Activated CD8-positive, alpha-beta memory T cell treated with anti-CD3 and anti-CD28 coated beads for 48 hours (primary cell): ENCODE results near the gene MYCBP.
"Not testable (repeated sequence)": the region's sequence is repeated elsewhere in the genome, so short reads cannot be mapped to it uniquely, and the experiment has no call there.

Source experiments
- DNase-seq, 3 experiments: peaks; one replicate each; pipeline ENCODE4 v3.0.0-alpha.2; 2020; ENCODE audit warnings: low read depth in 2 of 3, low spot score in 2 of 3

The MYCBP gene

DNA sequence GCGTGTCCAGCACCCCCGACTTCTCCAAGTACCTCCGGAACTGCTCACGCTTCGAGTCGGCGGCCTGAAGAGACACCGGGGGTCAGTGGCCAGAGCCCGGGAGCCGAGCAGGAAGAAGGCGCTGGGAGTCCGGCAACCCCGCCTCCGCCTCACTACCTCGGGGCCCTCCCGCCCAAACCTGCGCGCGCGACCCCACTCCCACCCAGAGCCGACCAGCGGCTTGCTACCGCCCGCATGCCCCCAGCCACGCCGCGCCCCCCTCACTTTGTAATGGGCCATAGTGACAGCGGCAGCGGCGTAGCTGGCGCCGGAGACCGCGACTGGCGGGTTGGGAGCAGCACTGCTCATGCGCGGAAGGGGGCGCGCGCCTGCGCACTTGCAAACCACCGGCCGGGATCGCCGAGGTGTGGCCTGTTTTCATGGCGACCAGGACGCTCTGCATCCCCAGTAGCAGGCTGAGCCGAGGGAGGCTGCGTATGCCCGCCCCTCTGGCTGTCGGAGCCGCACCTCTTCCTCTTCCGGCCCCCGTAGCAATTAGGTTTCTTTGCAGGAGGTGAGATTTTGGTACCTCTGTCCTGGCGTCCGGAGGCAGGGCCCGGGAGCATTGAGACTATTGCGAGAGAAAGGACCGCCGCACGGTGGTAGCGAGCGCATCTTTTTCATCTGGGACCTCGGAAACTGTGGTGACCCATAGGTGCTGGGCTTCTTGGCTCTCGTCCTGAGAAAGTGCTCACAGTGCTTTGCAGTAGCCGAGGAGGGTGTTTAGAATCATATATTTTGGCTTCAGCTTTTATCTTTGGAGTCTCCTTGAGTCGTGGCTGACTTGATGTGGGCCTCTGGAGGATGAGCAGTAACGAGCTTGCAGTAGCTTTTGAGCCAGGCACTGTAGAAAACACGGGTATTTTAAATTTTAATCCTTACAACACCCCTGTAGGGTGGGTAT lies at the start of gene MYCBP:
MYCBP (minus strand) TSS at position 322 of the 943 bp plus-strand sequence; CDS start at position 279, 43 bp downstream.
- peak; percentile 89 to 95 (median 94) for DNase-seq

DNA sequence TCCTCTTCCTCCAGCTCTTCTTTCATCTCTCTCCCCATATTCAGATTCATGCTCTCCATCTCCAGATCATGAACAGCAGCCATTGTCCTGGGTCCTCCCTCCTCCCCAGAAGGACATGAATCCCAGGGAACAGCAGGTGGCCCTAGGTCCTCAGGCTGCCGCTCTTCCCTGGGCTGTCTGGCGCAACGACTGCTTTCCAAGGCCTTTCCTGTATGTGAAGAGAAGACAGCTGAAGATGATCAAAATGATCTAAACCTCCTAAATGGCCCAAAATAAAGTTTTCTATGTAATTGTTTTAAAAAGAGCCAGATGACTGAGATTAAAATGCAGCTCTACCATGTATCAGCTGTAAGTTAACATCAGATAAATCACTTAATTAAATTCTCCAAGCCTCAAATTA lies 46.0 kb upstream of the MYCBP start:
- DNase-seq = no peak

GRCh38 chr1:38918568-38918967 lies 45.4 kb upstream of the MYCBP start:
- DNase-seq = no peak

DNA sequence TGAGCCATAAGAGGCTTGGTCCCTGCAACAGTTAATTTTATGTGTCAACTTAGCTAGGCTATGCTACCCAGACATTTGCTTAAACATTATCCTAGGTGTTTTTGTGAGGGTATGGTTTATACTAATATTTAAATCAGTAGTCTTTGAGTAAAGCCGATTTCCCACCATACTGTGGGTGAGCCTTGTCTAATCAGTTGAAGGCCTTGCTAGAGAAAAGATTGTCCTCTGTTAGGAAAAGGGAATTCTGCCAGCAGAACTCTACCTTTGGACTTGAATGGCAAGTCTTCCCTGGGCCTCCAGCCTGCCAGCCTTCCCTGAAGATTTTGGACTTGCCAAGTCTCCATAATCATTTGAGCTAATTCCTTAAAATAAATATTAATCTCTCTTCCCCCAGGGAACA lies 44.6 kb upstream of the MYCBP start:
- DNase-seq = no peak

DNA sequence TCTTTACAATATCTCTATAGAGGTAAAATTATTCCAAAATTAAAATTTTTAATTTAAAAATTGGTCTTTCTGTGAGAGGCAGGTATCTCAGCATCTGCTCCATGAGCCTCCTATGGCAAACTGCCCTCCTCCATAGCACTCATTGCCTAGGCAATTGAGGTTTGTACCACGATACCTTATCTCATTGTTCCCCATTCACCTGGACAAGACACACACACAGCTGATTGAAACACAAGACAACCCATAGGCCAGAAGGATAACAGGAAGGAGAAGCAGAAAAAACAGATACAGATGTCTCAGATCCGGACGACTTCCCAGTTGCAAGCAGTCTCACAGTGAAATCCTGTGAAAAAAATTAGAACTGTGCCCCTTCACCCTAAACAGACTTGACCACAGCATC lies 44.2 kb upstream of the MYCBP start:
- DNase-seq = no peak

GRCh38 chr1:38915352-38915948 lies 42.3 kb upstream of the MYCBP start:
- peak in 1 of 3 experiments; percentile 17 for DNase-seq

DNA sequence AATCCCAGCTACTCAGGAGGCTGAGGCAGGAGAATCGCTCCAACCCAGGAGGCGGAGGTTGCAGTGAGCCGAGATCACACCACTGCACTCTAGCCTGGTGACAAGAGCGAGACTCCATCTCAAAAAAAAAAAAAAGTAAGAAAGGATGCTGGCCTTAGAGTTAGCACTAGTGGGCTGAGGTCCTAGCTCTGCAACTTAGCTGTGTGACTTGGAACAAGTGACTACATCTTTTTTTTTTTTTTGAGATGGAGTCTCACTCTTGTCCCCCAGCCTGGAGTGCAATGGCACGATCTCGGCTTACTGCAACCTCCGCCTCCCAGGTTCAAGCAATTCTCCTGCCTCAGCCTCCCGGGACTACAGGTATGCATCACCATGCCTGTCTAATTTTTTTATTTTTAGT lies 41.8 kb upstream of the MYCBP start:
- not testable (repeated sequence) for DNase-seq

DNA sequence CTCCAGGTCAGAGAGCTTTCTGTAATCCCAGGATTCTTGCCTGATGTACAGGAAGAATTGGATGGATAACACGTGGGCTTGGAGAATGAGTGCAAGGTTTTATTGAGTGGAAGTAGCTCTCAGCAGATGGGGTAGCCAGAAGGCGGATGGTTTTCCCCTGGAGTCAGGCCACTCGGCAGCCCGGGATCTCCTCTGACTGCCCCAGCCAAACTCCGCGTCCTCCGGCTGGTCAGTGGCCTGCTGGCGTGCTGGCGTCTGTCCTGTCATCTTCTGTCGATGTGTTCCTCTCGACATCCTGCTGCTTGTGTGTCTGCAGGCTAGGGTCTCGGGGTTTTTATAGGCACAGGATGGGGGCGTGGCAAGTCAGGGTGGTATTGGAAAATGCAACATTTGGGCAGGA lies 35.7 kb upstream of the MYCBP start:
- no peak for DNase-seq

- DNase-seq = no peak
These were observed 32.8 kb upstream of the MYCBP start for GRCh38 chr1:38905985-38906384.

- no peak for DNase-seq
These were observed 26.4 kb upstream of the MYCBP start for GRCh38 chr1:38899560-38899959.

DNA sequence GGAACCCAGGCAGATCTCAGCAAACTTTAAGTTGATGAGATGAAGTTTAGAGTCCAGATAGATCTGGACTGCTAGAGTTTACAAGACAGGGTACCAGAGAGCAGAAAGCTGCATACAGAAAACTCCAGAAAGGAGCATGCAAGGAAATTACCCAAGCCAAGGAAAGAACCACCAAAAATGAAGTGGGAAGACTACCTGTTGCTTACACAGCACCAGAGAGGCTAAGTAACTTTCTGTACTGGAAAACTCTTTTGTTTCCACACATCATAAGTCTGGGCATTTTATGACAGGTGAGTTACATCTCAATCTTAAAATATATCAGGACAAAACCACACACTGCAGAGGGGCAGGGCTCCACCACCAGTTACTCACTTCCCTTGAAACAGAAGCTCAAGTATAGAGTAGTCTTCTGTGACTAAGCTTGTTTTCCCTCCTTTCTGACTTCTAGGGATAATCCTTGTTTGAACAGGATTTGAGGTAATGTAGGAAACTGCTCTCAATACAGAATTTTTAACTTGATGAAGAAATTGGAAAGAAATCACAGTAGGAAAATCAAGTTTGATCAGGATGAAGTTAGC lies 25.6 kb upstream of the MYCBP start:
- DNase-seq = no peak

- no peak for DNase-seq
These were observed 23.0 kb upstream of the MYCBP start for GRCh38 chr1:38896169-38896568.

DNA sequence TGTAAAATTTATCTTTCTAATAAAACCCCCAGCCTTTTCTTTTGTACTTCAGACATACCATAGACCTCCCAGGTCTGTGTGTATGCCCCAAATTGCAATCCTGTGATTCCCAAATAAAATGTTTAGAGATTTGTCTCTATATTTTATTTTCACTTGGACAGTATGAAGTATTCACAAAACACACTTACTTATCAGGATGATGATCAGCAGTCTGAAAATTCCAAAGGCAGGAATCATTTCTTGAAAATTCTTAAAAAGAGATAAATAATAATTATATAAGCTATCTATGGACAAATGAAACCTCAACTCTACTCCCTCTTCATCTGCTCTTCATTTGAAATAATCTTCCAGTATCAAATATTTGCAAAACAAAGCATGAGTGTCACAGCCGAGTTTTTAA lies 19.8 kb upstream of the MYCBP start:
- no peak for DNase-seq

- no peak for DNase-seq
These were observed 18.6 kb upstream of the MYCBP start for GRCh38 chr1:38891753-38892152.

DNA sequence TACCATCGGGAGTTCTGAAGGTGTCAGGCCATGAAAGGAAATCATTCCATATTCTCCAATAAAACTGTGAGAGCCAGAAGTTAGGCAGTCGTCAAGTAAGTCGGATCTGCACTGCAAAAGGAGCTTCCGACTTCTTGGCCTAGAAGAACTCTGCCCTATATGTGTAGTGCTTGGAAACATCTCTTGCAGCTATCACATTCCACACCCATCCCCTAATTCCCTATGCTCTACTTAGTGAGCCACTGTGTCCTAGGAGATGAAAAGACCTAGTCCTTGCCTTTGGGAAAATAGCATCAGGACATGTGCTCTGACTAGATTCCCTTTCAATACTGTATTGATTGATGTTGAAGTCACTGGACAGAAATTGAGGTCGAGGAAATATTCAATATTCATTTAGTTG lies 16.4 kb upstream of the MYCBP start:
- no peak for DNase-seq

GRCh38 chr1:38888423-38889333 lies 15.5 kb upstream of the MYCBP start:
- DNase-seq = no peak

DNA sequence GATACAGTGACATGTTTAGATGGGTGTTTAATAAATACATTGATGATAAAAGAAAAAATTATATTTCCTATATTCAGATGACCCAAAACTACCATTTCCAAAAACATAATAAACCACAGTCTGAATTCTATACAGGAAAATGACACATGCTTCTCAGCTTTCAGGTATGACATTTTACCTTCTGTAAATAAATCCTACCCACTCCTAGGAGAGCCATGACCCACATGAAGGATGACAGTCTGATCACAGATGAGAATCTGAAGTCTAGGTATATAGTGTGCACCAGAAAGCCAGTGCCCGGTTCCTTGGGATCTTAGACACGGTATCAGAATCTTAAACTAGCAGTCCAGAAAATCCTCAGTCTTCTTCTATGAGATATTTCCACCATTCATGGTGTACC lies 11.9 kb upstream of the MYCBP start:
- DNase-seq = no peak

DNA sequence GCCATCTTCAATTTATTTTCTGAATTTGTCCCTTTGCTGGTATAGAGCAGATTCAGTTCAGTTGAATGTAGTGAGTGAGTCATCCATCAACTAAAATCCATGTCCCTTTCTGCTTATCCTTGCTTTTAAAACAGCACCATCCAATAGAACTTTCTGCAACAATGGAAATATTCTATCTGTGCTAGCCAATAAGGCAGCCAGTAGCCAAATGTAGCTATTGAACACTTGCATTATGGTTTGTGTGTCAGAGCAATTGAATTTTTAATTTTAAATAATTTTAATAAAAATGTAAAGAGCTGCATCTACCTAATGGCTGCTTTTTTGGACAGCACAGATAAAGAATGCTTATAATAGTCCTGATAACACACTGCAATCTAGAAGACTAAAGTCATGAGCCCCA lies 8.3 kb upstream of the MYCBP start, which contains the start of gene GJA9:
GJA9 (minus strand) TSS at position 101 of the 400 bp plus-strand sequence. CDS start 5,489 bp downstream, outside the sequence.
- DNase-seq = no peak

DNA sequence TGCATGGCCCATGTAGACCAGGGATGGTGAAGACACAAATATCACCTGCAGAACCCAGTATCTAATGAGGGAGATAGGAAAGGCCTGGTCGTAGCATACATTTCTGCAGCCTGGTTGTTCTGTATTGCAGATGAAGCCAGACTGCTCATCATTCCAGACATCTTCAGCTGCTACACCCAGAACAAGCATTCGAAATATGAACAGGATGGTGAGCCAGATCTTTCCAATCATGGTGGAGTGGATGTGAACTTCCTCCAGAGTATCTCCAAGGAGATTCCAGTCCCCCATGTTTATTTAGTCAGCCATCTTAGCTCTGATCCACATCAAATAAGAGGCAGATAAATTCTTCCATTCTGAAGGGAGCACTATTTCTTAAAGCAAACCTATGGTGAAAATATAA lies 2.7 kb upstream of the MYCBP start:
- no peak for DNase-seq

DNA sequence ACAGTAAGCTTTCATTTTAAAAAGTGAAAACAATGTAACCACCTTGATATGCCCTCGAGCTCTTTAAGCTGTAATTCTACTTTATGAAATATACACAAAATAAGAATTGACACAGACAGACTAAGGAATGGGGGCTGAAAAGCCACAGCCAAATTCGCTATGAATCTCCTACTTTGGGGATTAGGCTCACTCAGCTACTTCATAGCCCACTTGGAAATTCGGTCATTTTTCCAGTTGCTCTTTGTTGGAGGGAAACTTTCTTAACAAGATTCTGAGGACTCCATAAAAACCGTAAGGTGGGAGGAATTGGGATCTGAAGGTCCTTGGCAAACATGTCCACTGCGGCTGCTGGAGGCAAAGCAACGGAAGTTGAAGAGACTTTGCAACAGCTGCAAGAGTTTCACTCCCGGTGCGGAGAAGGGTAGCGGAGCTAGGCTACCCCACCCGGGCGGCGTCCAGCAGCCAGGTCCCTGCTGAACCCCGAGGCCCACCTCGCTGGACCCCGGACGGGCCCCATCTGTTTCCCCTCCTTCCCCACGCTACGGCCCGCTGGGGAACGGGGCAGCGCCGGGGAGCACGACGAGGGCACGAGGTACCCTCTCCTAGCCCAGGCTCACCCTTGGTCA lies 634 bp downstream of the MYCBP start:
- DNase-seq = peak in 1 of 3 experiments; percentile 9

DNA sequence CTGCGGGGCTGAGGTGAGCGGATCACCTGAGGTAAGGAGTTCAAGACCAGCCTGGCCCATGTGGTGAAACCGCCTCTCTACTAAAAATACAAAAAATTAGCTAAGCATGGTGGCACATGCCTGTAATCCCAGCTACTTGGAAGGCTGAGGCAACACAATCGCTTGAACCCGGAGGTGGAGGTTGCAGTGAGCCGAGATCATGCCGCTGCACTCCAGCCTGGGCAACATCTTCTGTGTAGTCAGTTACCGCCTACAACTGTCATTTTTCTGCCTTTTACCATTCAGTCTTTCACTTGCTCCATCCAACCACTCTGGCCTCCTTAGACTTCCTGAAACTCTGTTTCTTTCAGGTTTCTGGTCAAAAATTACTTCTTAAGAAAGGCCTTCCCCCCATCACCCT lies 2.2 kb downstream of the MYCBP start:
- DNase-seq = no peak
